Esophagus squamous epithelium (tissue), 4 donors: ENCODE measurements around the gene DHX32.

Experiments
- CTCF ChIP-seq, 6 experiments: fragments of 450-650 bp in 4 of 6; fragments of 200-600 bp in 2 of 6; sonication (generic) in 2 of 6; IDR thresholded peaks; one replicate each; pipeline ENCODE4 v1.5.1; 2016 to 2019; ENCODE audit warnings: antibody characterized with exemption in 6 of 6, mild to moderate bottlenecking in 4 of 6, moderate library complexity in 4 of 6
- POLR2A ChIP-seq, 4 donors: fragments of 450-650 bp; IDR thresholded peaks; one replicate each; pipeline ENCODE4 v1.6.1; 2017; ENCODE audit warnings: antibody characterized with exemption in 4 of 4, mild to moderate bottlenecking in 4 of 4, moderate library complexity in 3 of 4

- TF ChIP-seq CTCF (IDR thresholded peaks at IDR 0.05) (no peak), POLR2A (IDR thresholded peaks at IDR 0.05) (no peak)
These were observed 64.5 kb downstream of the DHX32 start for GRCh38 chr10:125816548-125816947.
